Activated naive CD4-positive, alpha-beta T cell treated with anti-CD3 and anti-CD28 coated beads, Interleukin-2, amount 10 ng/mL, durations not matched to agents 7 days and 5 days (primary cell): ENCODE data around the gene PPP1R36.
"Not testable (repeated sequence)": the region's sequence is repeated elsewhere in the genome, so short reads cannot be mapped to it uniquely, and the experiment has no call there.

Experiments
- CTCF ChIA-PET: fragments of 350-600 bp; sonication (Branson Sonifier 250); formaldehyde crosslinking; loops from one replicate; lab custom pipeline; 2021; ENCODE audit warnings: antibody characterized with exemption; lab: Charles Lee
- DNase-seq: peaks from one replicate; pipeline ENCODE4 v3.0.0-alpha.2; 2020
- H3K27ac Mint-ChIP-seq: one replicate; pipeline ENCODE4 v1.8.0; 2021; ENCODE audit warnings: mild to moderate bottlenecking, moderate library complexity, mixed read lengths
- H3K27me3 Mint-ChIP-seq: one replicate; pipeline ENCODE4 v1.8.0; 2021; ENCODE audit warnings: mild to moderate bottlenecking, mixed read lengths
- H3K36me3 Mint-ChIP-seq: one replicate; pipeline ENCODE4 v1.8.0; 2021; ENCODE audit warnings: mixed read lengths
- H3K4me1 Mint-ChIP-seq: one replicate; pipeline ENCODE4 v1.8.0; 2021; ENCODE audit warnings: mixed read lengths
- H3K4me3 Mint-ChIP-seq: one replicate; pipeline ENCODE4 v1.8.0; 2021; ENCODE audit warnings: mild to moderate bottlenecking, moderate library complexity, mixed read lengths
- H3K9me3 Mint-ChIP-seq: one replicate; pipeline ENCODE4 v1.8.0; 2021; ENCODE audit warnings: mixed read lengths

The PPP1R36 gene

DNA sequence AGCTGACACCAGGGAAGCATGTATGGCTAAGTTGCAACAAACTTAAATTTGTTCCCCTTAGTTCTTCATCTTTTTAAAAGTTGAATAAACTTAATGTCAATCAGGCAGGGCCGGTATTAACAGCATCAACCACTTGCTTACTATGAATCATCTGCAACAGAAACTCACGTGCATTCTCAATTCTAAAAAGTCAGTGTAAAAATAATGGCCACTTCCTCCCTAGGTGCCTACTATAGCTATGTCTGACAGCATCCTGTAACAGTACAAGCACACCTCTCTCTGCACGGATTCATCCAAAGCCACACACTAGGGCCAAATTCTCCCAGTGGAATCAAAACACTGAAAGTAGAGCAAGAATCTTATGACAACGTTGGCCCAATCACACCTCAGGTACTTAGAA lies 48.6 kb downstream of the PPP1R36 start:
- CTCF ChIA-PET: no interaction called here
- Mint-ChIP-seq H3K9me3 (no peaks in the 10 kb centered on the region), H3K4me1 (peaks cover 5% of the 10 kb centered on the region), H3K27me3 (peaks cover 30% of the 10 kb centered on the region), H3K4me3 (no peak overlapping the region), H3K36me3 (no peaks in the 10 kb centered on the region), H3K27ac (no peak overlapping the region)
- DNase-seq: no peak

DNA sequence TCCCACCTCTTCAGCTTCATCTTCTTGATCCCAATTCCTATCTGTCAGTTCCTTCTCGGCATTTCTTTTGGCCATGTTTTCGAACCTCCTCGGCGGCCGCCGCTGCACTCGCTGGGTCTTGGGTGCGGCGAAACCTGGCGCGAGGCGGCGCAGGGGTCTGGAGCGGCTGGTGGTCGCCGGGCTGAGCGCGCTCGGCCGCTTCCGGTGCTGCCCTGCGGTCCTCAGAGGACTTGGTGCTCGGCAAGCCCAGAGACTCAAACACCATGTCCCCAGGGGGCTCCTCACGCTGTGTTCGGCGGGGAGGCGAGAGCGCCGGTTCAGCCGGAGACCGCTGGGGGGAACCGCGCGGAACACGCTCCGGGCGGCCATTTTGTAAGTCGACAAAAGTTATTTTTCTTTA lies 51.8 kb downstream of the PPP1R36 start:
- Mint-ChIP-seq H3K9me3 (no peaks in the 10 kb centered on the region), H3K27me3 (peaks cover 36% of the 10 kb centered on the region), H3K36me3 (no peaks in the 10 kb centered on the region), H3K4me1 (peaks cover 5% of the 10 kb centered on the region), H3K27ac (no peak overlapping the region), H3K4me3 (no peak overlapping the region)
- no peak for DNase-seq
- CTCF ChIA-PET: no interaction called here

DNA sequence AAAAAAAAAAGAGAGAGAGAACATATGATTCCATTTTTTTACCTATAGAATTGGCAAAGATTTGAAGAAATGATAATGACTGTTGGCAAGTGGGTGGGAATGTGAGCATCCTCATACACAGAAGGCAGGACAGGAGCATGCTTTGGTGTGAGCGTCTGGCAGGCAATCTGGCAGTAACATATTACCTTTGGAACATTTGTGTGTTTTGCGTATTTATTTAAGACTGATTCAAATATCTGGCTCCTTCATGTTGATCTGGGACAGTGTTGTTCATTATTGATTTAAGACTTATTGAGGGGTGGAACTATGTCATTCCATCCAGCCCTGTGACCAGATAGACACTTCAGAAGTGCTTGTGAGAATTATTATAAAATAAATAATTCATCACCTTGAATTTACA lies 53.1 kb downstream of the PPP1R36 start:
- Mint-ChIP-seq H3K27me3 (peaks cover 38% of the 10 kb centered on the region), H3K9me3 (no peaks in the 10 kb centered on the region), H3K4me1 (peaks cover 5% of the 10 kb centered on the region), H3K36me3 (no peaks in the 10 kb centered on the region), H3K4me3 (no peak overlapping the region), H3K27ac (no peak overlapping the region)
- CTCF ChIA-PET: no interaction called here
- no peak for DNase-seq

GRCh38 chr14:64604001-64604400 lies 54.2 kb downstream of the PPP1R36 start:
- no peaks in the 10 kb centered on the region for H3K36me3 Mint-ChIP-seq
- H3K4me1 Mint-ChIP-seq: no peaks in the 10 kb centered on the region
- DNase-seq: no peak
- H3K4me3 Mint-ChIP-seq: no peak overlapping the region
- no peaks in the 10 kb centered on the region for H3K9me3 Mint-ChIP-seq
- H3K27ac Mint-ChIP-seq: no peak overlapping the region
- CTCF ChIA-PET: no interaction called here
- H3K27me3 Mint-ChIP-seq: peaks cover 41% of the 10 kb centered on the region

GRCh38 chr14:64604881-64605280 lies 55.1 kb downstream of the PPP1R36 start:
- no peaks in the 10 kb centered on the region for H3K4me1 Mint-ChIP-seq

DNA sequence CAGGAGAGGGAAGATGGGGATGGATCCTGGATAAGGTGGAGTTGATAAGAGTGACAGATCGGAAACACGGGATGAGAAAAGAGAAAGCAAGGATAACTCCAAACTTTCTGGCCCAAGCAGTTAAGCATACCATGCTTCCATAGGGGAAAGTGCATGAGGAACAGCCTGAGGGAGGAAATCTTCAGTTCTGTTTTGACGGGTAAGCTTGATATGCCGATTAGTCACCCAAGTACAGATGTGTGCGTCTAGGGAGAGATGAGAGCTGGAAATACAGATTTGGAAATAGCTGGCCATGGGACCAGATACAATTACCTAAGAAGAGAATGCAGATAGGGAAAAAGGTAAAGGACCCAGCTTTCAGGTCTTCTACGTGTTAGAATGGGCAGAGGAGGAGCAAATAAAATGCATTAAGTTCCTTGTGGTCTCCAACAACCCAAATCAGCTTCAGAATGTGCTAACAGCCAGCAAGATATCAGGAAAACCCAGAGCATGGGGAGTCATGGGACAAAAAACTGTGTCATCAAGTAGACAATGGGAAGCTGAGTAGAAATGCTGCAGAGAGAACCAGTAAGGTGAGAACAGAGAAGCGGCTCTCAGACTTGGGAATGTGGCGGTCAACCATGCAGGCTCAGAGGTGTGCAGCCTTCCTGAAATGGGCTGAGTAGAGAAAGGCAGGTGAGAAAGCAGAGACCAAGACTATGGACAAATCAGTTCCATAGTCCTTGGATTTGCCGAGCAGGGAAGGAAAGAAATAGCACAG lies 56.3 kb downstream of the PPP1R36 start:
- Mint-ChIP-seq H3K4me3 (no peak overlapping the region), H3K4me1 (no peaks in the 10 kb centered on the region), H3K36me3 (no peaks in the 10 kb centered on the region), H3K9me3 (no peaks in the 10 kb centered on the region), H3K27ac (no peak overlapping the region), H3K27me3 (peaks cover 33% of the 10 kb centered on the region)
- no peak for DNase-seq
- CTCF ChIA-PET: no interaction called here

More at GRCh38 chr14:64604881-64605280, 55.1 kb downstream of the PPP1R36 start:
- Mint-ChIP-seq H3K36me3 (no peaks in the 10 kb centered on the region), H3K4me3 (no peak overlapping the region), H3K27ac (no peak overlapping the region), H3K27me3 (peaks cover 37% of the 10 kb centered on the region), H3K9me3 (no peaks in the 10 kb centered on the region)
- CTCF ChIA-PET: no interaction called here
- no peak for DNase-seq

DNA sequence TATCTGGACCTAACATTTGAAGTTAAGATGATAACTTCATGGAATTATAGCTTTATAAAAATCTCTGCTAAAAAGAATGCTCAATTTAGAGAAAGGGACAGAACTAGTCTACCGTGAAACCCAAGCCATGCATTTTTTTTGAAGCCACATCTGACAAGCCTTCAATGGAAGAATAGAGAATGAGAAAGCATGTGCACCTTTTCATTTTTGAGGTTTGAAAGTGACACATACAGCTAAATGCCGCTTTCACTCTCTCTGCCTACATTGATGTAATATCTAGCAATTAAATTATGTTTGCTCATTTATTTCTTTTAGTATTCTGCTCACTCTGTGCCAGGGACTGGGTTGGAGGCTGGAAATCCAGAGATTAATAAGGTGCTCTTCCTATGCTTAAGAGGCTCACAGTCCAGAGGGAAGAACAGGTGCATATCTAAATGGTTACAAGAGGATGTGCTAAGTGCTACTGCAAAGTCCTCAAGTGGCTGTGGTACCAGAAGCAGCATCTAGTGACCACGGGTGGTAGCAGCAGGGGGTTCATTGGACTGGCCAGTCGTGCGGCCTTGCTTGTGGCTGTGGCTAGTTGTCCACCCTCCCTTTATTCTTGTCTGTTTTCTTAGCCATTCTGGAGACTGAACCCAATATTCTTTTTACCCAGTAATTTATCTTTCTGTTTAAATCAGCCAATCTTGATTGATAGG lies 60.4 kb downstream of the PPP1R36 start:
- CTCF ChIA-PET: interaction anchor here (0.6 kb wide), 1 partner anchor 24 kb away, joined by 3 read pairs; no protein-coding TSS in a partner anchor
- no peaks in the 10 kb centered on the region for H3K9me3 Mint-ChIP-seq

GRCh38 chr14:64611358-64612020 lies 61.7 kb downstream of the PPP1R36 start:
- H3K27ac Mint-ChIP-seq: no peak overlapping the region
- H3K27me3 Mint-ChIP-seq: peaks cover 12% of the 10 kb centered on the region
- H3K9me3 Mint-ChIP-seq: no peaks in the 10 kb centered on the region
- no peak overlapping the region for H3K4me3 Mint-ChIP-seq
- DNase-seq: no peak
- no peaks in the 10 kb centered on the region for H3K4me1 Mint-ChIP-seq
- no peaks in the 10 kb centered on the region for H3K36me3 Mint-ChIP-seq
- CTCF ChIA-PET: interaction anchor here (1.4 to 1.6 kb wide), 2 partner anchors 24 to 151 kb away, joined by 5 to 6 read pairs; no protein-coding TSS in a partner anchor

More for the DNA sequence above, 60.4 kb downstream of the PPP1R36 start:
- Mint-ChIP-seq H3K36me3 (no peaks in the 10 kb centered on the region), H3K27me3 (peaks cover 20% of the 10 kb centered on the region), H3K27ac (no peak overlapping the region), H3K4me3 (no peak overlapping the region), H3K4me1 (no peaks in the 10 kb centered on the region)
- DNase-seq: no peak

DNA sequence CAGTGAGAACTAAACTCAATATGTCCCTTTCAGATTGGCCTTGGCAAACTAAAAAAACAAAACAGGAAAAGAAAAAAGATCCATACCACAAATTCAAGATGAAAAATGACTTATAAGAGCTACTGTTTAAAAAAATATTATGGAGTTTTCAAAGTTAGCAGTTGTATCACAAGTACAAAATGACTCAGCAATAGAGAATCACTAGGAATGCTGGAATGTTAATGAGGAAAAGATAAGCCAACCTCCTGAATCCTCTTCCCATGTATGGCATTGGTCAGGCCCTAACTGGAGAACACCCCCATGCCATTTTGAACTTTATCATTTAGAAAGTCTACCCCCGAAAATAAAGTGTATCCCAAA lies 62.2 kb downstream of the PPP1R36 start:
- no peaks in the 10 kb centered on the region for H3K36me3 Mint-ChIP-seq
- no peak overlapping the region for H3K4me3 Mint-ChIP-seq
- H3K9me3 Mint-ChIP-seq: no peaks in the 10 kb centered on the region
- H3K27me3 Mint-ChIP-seq: peaks cover 9% of the 10 kb centered on the region
- DNase-seq: no peak
- no peaks in the 10 kb centered on the region for H3K4me1 Mint-ChIP-seq
- no peak overlapping the region for H3K27ac Mint-ChIP-seq
- CTCF ChIA-PET: interaction anchor here (1.4 to 1.6 kb wide), 2 partner anchors 24 to 150 kb away, joined by 5 to 6 read pairs; no protein-coding TSS in a partner anchor

- H3K36me3 Mint-ChIP-seq: no peaks in the 10 kb centered on the region
- CTCF ChIA-PET: interaction anchor here (1.4 to 1.6 kb wide), 2 partner anchors 23 kb away, joined by 4 to 6 read pairs; no protein-coding TSS in a partner anchor
Measured at GRCh38 chr14:64612971-64613666, 63.4 kb downstream of the PPP1R36 start.

GRCh38 chr14:64614166-64614565 lies 64.4 kb downstream of the PPP1R36 start:
- Mint-ChIP-seq H3K27me3 (peaks cover 6% of the 10 kb centered on the region), H3K4me1 (no peaks in the 10 kb centered on the region), H3K9me3 (no peaks in the 10 kb centered on the region), H3K27ac (no peak overlapping the region), H3K36me3 (no peaks in the 10 kb centered on the region), H3K4me3 (no peak overlapping the region)
- no peak for DNase-seq
- CTCF ChIA-PET: interaction anchor here (0.5 to 1.6 kb wide), 4 partner anchors 20 to 25 kb away, joined by 3 to 4 read pairs (median 3); no protein-coding TSS in a partner anchor

More at GRCh38 chr14:64612971-64613666, 63.4 kb downstream of the PPP1R36 start:
- Mint-ChIP-seq H3K4me3 (no peak overlapping the region), H3K27me3 (peaks cover 8% of the 10 kb centered on the region), H3K27ac (no peak overlapping the region), H3K9me3 (no peaks in the 10 kb centered on the region), H3K4me1 (no peaks in the 10 kb centered on the region)
- no peak for DNase-seq

GRCh38 chr14:64614805-64615391 lies 65.1 kb downstream of the PPP1R36 start:
- H3K9me3 Mint-ChIP-seq: no peaks in the 10 kb centered on the region
- H3K27ac Mint-ChIP-seq: no peak overlapping the region
- no peak for DNase-seq
- no peak overlapping the region for H3K4me3 Mint-ChIP-seq
- H3K4me1 Mint-ChIP-seq: no peaks in the 10 kb centered on the region
- H3K36me3 Mint-ChIP-seq: no peaks in the 10 kb centered on the region
- CTCF ChIA-PET: interaction anchor here (0.7 to 1.6 kb wide), 3 partner anchors 19 to 23 kb away, joined by 3 to 4 read pairs (median 3); no protein-coding TSS in a partner anchor
- H3K27me3 Mint-ChIP-seq: peaks cover 12% of the 10 kb centered on the region

- not testable (repeated sequence) for H3K4me3 Mint-ChIP-seq, H3K27ac Mint-ChIP-seq, H3K9me3 Mint-ChIP-seq, H3K4me1 Mint-ChIP-seq, H3K36me3 Mint-ChIP-seq, DNase-seq
- CTCF ChIA-PET: interaction anchor here (1.6 kb wide), 2 partner anchors 11 to 19 kb away, joined by 3 to 6 read pairs; no protein-coding TSS in a partner anchor
- H3K27me3 Mint-ChIP-seq: peaks cover 12% of the 10 kb centered on the region
Measured at GRCh38 chr14:64617872-64618408, 68.2 kb downstream of the PPP1R36 start.
